GM19395 (cell line): ENCODE data around the gene CAPN14.

ENCODE experiments used
- ATAC-seq: cut with Tn5 transposase; IDR thresholded peaks from one replicate; pipeline ENCODE4 v1.9.1; 2021; ENCODE audit warnings: mild to moderate bottlenecking, moderate library complexity; ENCODE audit not compliant: unreplicated experiment

The CAPN14 gene

GRCh38 chr2:31227711-31228125 is 10.4 kb upstream of the CAPN14 start:
- ATAC-seq = no peak

GRCh38 chr2:31227110-31227509 is 9.8 kb upstream of the CAPN14 start:
- no peak for ATAC-seq

- no peak for ATAC-seq
These were observed 9.0 kb upstream of the CAPN14 start for GRCh38 chr2:31226266-31226665.

- ATAC-seq = no peak
These were observed 6.4 kb upstream of the CAPN14 start for GRCh38 chr2:31223749-31224148.

GRCh38 chr2:31223026-31223425 is 5.7 kb upstream of the CAPN14 start:
- no peak for ATAC-seq

DNA sequence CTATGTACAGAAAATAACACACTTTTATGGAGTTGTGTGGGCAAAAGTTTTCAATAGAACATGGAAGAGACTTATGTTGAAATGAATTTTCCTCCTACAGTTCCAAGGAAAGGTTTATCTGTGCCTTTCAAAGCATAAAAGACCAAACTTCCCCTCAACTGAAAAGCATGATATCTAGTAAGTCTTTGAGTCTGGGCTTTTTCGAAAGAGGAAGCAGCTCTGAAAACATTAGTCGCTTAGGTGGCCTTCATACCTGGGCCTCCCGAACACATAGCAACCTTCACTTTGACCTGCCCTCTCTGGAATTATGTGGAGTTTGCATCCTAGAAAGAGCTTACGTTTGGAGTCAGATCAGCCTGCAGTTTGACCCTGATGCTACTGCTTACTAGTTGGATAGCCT is 4.8 kb upstream of the CAPN14 start:
- no peak for ATAC-seq

DNA sequence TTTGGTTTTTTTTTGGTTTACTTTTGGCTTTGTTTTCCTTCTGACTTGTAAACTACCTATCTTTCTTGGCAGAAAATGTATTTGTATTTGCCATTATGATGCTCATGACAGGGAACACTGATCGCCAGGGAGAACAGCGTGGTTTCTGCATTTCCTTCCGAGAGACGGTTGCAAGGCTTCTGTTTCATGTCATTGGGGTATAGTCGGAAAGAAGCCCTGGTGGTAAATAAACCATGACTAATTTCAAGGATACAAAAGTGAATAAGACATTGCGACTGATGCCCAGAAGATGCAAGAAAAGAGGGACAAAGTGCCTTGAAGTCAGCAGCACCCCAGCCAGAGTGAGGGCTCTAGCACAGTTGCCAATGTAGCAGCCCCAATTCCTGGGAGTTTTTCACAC is 4.2 kb upstream of the CAPN14 start:
- no peak for ATAC-seq

DNA sequence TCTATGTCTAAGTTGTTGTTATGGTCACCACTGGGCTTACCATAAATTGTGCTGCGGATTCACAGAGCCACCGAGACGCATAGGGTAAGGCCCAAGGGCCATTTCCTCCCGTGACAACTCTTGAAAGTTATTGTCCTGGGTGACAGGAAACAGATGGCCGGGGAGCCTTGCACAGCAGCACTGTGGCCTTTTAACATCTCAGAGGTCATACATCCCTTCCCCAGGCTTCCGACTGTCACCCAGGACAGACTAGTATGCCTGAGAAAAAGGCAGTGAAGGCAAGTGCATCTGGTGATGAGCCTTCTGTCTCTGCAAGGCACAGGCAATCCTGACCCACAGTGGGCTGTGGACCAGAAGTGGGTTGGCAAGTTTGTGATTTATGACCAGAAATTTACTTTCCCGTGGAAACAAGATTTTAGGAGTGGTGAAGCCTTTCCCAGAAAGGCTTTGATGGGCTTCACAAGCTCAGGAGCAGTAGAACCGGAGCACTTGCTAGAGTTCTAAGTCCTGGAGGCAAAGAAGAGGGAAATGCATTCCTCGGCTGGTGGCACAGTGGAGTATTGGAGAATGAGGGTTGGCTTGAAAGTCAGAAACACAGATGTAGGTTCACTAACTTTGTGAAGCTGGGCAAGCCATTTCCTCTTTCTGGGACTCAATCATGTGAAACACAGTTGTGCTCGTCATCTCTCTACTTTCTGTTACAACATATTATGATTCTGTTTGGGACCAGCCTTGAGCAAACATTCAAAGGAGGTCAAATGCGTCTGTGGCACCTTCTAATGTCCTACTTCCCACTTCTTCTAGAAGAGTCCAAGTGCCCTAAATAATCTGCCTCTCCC is 2.0 kb upstream of the CAPN14 start:
- peak; percentile 77 for ATAC-seq

GRCh38 chr2:31216734-31217133 is 581 bp downstream of the CAPN14 start:
- peak; percentile 57 for ATAC-seq

DNA sequence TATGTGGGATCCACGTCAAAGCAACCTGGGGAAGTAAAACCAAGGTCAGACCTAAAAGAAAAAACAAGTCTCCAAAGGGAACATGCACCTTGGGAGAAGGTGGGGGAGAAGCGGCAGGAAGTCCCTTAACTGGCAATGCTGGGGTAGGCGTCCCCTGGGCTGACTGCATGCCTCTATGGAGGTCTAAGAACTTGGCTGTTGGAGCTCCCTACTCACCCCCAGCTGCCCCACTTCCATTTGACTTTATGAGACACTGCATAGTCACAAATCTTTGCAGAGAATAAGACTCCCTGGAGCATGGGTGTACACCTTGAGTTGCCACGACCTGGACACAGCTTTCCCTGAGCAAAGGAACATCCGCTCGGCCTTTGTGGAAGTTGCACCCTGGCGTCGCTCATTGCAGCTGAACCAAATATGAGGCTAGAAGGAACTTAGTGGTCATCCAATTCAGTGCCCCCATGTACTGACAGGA is 2.8 kb downstream of the CAPN14 start:
- no peak for ATAC-seq

- no peak for ATAC-seq
These were observed 3.5 kb downstream of the CAPN14 start for GRCh38 chr2:31213601-31214443.

- no peak for ATAC-seq
These were observed 4.4 kb downstream of the CAPN14 start for GRCh38 chr2:31212659-31213600.

- no peak for ATAC-seq
These were observed 9.1 kb downstream of the CAPN14 start for GRCh38 chr2:31208240-31208639.

DNA sequence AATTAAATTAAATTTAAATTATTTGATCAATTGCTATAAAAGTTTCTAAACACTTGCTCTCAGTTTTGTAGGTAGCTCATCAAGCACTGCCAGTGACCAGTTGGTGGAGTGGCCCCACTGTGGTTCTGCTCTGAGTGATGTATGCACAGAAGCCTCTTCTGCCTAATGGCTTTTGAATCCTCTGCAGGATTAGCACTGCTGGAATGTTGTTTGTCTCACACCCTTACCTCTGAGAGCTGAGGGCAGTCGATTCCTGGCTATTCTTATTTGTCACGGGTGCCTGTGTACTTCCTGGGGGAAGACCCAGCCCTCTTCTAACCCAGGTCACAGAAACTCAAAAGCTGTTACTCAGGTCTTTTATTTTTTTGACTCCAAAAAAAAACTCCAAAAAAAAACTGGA is 9.5 kb downstream of the CAPN14 start:
- ATAC-seq = no peak

- ATAC-seq = no peak
These were observed 11.7 kb downstream of the CAPN14 start for GRCh38 chr2:31205613-31206012.

GRCh38 chr2:31205186-31205585 is 12.1 kb downstream of the CAPN14 start:
- ATAC-seq = no peak

GRCh38 chr2:31204783-31205182 is 12.5 kb downstream of the CAPN14 start:
- no peak for ATAC-seq

- no peak for ATAC-seq
These were observed 13.4 kb downstream of the CAPN14 start for GRCh38 chr2:31203916-31204315.

DNA sequence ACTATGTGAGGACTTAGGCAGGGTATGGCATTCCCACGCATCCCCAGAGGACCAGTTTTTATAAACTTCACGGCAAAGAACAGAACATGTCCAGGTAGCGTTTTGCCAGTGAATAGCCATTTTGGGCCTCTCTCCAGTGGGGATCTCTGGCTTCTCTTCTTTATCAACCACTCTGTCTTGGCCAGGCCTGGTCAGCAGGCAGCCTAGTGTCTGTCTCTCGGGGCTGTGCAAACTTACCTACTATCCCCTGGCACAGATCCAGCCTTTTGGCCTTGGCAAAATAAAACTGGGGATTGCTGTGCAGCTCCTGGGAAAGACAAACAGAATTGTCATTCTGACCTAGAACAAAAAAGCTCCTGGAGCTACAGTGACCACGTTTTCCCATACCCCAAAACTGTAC is 14.5 kb downstream of the CAPN14 start:
- no peak for ATAC-seq

DNA sequence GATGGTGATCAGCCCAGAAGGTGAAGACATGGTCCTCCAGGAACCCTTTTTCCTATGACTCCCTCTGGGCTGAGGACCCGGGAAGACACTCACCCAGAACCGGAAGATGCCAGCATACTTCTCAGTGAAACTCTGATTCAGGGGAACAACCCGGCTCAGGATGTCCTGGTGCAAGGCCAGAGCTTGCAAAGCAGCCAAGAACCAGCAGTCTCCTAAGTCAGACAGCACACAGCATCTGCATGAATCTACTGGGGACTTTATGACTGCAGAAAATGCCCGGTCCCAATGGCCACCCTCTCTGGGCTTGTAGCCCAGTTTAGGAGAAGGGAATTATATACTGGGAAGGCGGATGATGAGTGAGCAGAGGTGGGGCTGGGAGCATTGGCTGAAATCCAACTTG is 15.3 kb downstream of the CAPN14 start:
- ATAC-seq = no peak

DNA sequence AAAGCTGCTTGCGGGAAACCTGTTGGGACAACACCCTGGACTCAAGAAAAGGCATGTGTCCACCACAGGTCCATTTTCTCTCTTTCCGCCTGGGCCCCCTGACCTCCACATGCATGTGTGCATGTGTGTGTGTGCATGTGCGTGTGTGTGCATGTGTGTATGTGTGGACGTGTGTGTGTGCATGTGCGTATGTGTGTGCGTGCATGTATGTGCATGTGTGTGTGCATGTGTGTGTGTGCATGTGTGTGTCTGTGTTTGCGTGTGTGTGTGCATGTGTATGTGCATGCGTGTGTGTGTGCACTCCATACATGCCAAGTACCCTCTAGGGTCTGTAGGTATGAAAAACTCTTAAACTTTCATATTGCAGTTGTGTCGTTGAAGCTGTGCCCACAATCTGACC is 16.3 kb downstream of the CAPN14 start:
- no peak for ATAC-seq
